Activated naive CD4-positive, alpha-beta T cell treated with anti-CD3 and anti-CD28 coated beads for 36 hours (primary cell): ENCODE measurements around the gene ARHGAP19. TPM values are rescaled to one million over a fixed set of nuclear protein-coding genes. Genes with fewer than 3 reads are reported as not detected.

Source experiments
- total RNA-seq, 2 experiments: library from RNA; stranded (reverse); gene quantifications; one replicate each; pipeline ENCODE4 v1.2.3, GENCODE V29; 2021

Gene ARHGAP19
- total RNA-seq, 2 experiments from 2014 or later, result 76.7 to 91.9 TPM

Other genes with a start within 250 kb of the ARHGAP19 start
- under 1 TPM; 0.44 to 0.60 TPM for gene SLIT1, start 106.7 kb downstream of the ARHGAP19 start, total RNA-seq
- gene FRAT1, start 26.6 kb upstream of the ARHGAP19 start, total RNA-seq, result 1 to 10 TPM; 2.3 to 3.0 TPM
- gene FRAT2, start 42.1 kb upstream of the ARHGAP19 start, total RNA-seq, result 1 to 10 TPM; 5.1 to 5.6 TPM
- gene RRP12, start 108.7 kb upstream of the ARHGAP19 start, total RNA-seq, result 10 to 100 TPM; 51.0 to 55.2 TPM
- 1,000 to 10,000 TPM; 1,371 to 1,393 TPM for gene PGAM1, start 133.6 kb upstream of the ARHGAP19 start, total RNA-seq
- 10 to 100 TPM; 54.9 to 64.0 TPM for gene EXOSC1, start 153.4 kb upstream of the ARHGAP19 start, total RNA-seq
- gene ZDHHC16, start 153.5 kb upstream of the ARHGAP19 start, total RNA-seq, result 10 to 100 TPM; 20.7 to 26.5 TPM
- 10 to 100 TPM; 95.0 to 95.6 TPM for gene MMS19, start 205.8 kb upstream of the ARHGAP19 start, total RNA-seq
- gene UBTD1, start 206.3 kb upstream of the ARHGAP19 start, total RNA-seq, result 1 to 10 TPM in 1 of 2 experiments, under 1 TPM in 1; 0.86 to 1.3 TPM